GM12801 (cell line): Measurements from ENCODE around the gene CCDC71.

Experiments
- CTCF ChIP-seq: IDR thresholded peaks from one replicate; pipeline ENCODE4 v1.5.1; 2011; ENCODE audit warnings: control low read depth; ENCODE audit not compliant: insufficient read length; ENCODE audit errors: extremely low read depth

Gene CCDC71

GRCh38 chr3:49134471-49135265 lies 31.5 kb downstream of the CCDC71 start:
- TF ChIP-seq CTCF, result no peak

- TF ChIP-seq CTCF, result no peak
Measured at GRCh38 chr3:49133226-49133951, 32.7 kb downstream of the CCDC71 start.

- no peak for TF ChIP-seq CTCF
Measured at GRCh38 chr3:49132437-49133225, 33.5 kb downstream of the CCDC71 start, which contains the start of gene LAMB2. Gene LAMB2 (minus strand): TSS chr3:49133050. CDS start chr3:49132867, 183 bp downstream.

- TF ChIP-seq CTCF, result no peak
Measured at GRCh38 chr3:49132073-49132436, 34.1 kb downstream of the CCDC71 start.

GRCh38 chr3:49131576-49131975 lies 34.6 kb downstream of the CCDC71 start:
- TF ChIP-seq CTCF, result no peak

- no peak for TF ChIP-seq CTCF
Measured at GRCh38 chr3:49131040-49131439, 35.1 kb downstream of the CCDC71 start.
